K562 (cell line): Measurements from ENCODE around the gene PRELID3B. TPM values are rescaled to one million over a fixed set of nuclear protein-coding genes. Genes with fewer than 3 reads are reported as not detected.

ENCODE experiments used
- ATAC-seq: fragments of 200-7000 bp; cut with Tn5 transposase; 3 replicates; pipeline ENCODE4 v1.9.1; 2020; ENCODE audit warnings: moderate library complexity
- BruUV-seq: library from RNA; stranded (reverse); fragments of 400-500 nt; replicated peaks from 2 replicates; lab custom pipeline; 2021; lab: Mats Ljungman, UMichigan
- CTCF ChIA-PET: fragments of 300-600 bp; formaldehyde crosslinking; extraction: SDS; loops from one replicate; lab custom pipeline; 2021; ENCODE audit warnings: low intra/inter-chr PET ratio; lab: Yijun Ruan, JAX
- POLR2A ChIA-PET: fragments of 300-600, 350-650 bp; sonication (Branson Sonifier 250); formaldehyde crosslinking; extraction: SDS; loops from one replicate; lab custom pipeline; 2021; ENCODE audit warnings: antibody characterized with exemption, inconsistent platforms; lab: Yijun Ruan, JAX
- DNase-seq, 4 experiments: peaks; one replicate each; pipeline versions ENCODE4 v3.0.0 to v3.0.0-alpha.2; 2011 to 2018; ENCODE audit warnings: low spot score in 3 of 4, mixed read lengths in 3 of 4; ENCODE audit errors: extremely low read depth in 1 of 4
- FAIRE-seq: peaks from 2 replicates; lab custom pipeline; 2011; peaks lifted over from hg19 to GRCh38; lab: Jason Lieb, UNC
- H2AFZ ChIP-seq: 2 replicates; pipeline ENCODE4 v1.6.0; 2011; ENCODE audit warnings: low read depth, low read length, control low read depth, inconsistent platforms
- H3K27ac ChIP-seq: fragments of 200-600 bp; 3 replicates; pipeline ENCODE4 v1.8.0; 2011; ENCODE audit warnings: low read depth, mild to moderate bottlenecking, control low read depth, inconsistent platforms, low read length, moderate library complexity, mixed read lengths; ENCODE audit errors: extremely low read depth
- H3K27me3 ChIP-seq, 2 experiments: fragments of 300-600 bp in 1 of 2; 2 replicates in 1 of 2; 3 replicates in 1 of 2; pipeline versions ENCODE4 v1.6.0 to v1.8.0; 2011; ENCODE audit warnings: inconsistent platforms in 2 of 2, low read length in 2 of 2, mild to moderate bottlenecking in 1 of 2, mixed read lengths in 1 of 2, moderate library complexity in 1 of 2; ENCODE audit not compliant: control insufficient read depth in 2 of 2, insufficient read depth in 2 of 2
- H3K36me3 ChIP-seq: fragments of 300-600 bp; 3 replicates; pipeline ENCODE4 v1.8.0; 2011; ENCODE audit warnings: mild to moderate bottlenecking, low read length, inconsistent platforms; ENCODE audit not compliant: control insufficient read depth, insufficient read depth
- H3K4me1 ChIP-seq, 2 experiments: fragments of 200-600 bp in 1 of 2; replicated peaks in 1 of 2; 2 replicates in 1 of 2; 3 replicates in 1 of 2; pipeline versions ENCODE4 v1.5.1 to v1.8.0; 2011; ENCODE audit warnings: inconsistent platforms in 2 of 2, low read length in 2 of 2, mild to moderate bottlenecking in 1 of 2, mixed read lengths in 1 of 2, moderate library complexity in 1 of 2; ENCODE audit not compliant: control insufficient read depth in 2 of 2, insufficient read depth in 2 of 2
- H3K4me2 ChIP-seq: 2 replicates; pipeline ENCODE4 v1.6.1; 2011; ENCODE audit warnings: low read length, control low read depth, inconsistent platforms, mixed read lengths; ENCODE audit not compliant: insufficient read depth
- H3K4me3 ChIP-seq: fragments of 200-600 bp; sonication (generic), shearing (Covaris generic); 2 replicates; pipeline ENCODE4 v1.5.1; 2016; ENCODE audit warnings: control low read depth, inconsistent platforms
- H3K79me2 ChIP-seq: fragments of 200-600 bp; 3 replicates; pipeline ENCODE4 v1.8.0; 2011; ENCODE audit warnings: low read length, inconsistent platforms; ENCODE audit not compliant: control insufficient read depth, insufficient read depth
- H3K9ac ChIP-seq, 2 experiments: 2 replicates each; pipeline versions ENCODE4 v1.6.0 to v1.6.1; 2011; ENCODE audit warnings: low read depth in 2 of 2, low read length in 2 of 2, control low read depth in 1 of 2, inconsistent platforms in 1 of 2, mild to moderate bottlenecking in 1 of 2, mixed read lengths in 1 of 2; ENCODE audit not compliant: insufficient read depth in 1 of 2
- H3K9me1 ChIP-seq: one replicate; pipeline ENCODE4 v1.6.0; 2011; ENCODE audit warnings: inconsistent platforms, mild to moderate bottlenecking, low read length, moderate library complexity; ENCODE audit not compliant: control insufficient read depth, insufficient read depth
- H3K9me3 ChIP-seq: replicated peaks from 2 replicates; pipeline ENCODE4 v1.5.1; 2011; ENCODE audit warnings: low read depth, low read length, inconsistent platforms; ENCODE audit not compliant: control insufficient read depth, insufficient read depth
- H4K20me1 ChIP-seq: replicated peaks from 2 replicates; pipeline ENCODE4 v1.6.1; 2011; ENCODE audit warnings: low read length, inconsistent platforms, mixed read lengths; ENCODE audit not compliant: control insufficient read depth, insufficient read depth
- EP300 ChIP-seq: IDR thresholded peaks from 2 replicates; pipeline ENCODE4 v1.6.1; 2012; ENCODE audit warnings: low read length, improper control_type of control experiment
- FOXP1 ChIP-seq: sonication (generic); formaldehyde crosslinking; IDR thresholded peaks from 2 replicates; pipeline ENCODE4 v1.8.0; 2022; ENCODE audit warnings: mild to moderate bottlenecking, missing genetic modification reagents
- MAFF ChIP-seq: IDR thresholded peaks from 2 replicates; pipeline ENCODE4 v1.6.1; 2012; ENCODE audit warnings: low read length, improper control_type of control experiment
- NR2C2 ChIP-seq, 2 experiments: fragments of 200-800 bp in 1 of 2; sonication (Bioruptor generic) in 1 of 2; sonication (generic) in 1 of 2; formaldehyde crosslinking in 1 of 2; IDR thresholded peaks; 2 replicates each; pipeline versions ENCODE4 v1.6.1 to v1.8.0; 2016 to 2022; ENCODE audit warnings: mild to moderate bottlenecking in 1 of 2, missing compliant biosample characterization in 1 of 2, missing genetic modification characterization in 1 of 2, missing genetic modification reagents in 1 of 2
- RBM22 ChIP-seq: fragments of 200-400 bp; formaldehyde crosslinking; IDR thresholded peaks from 2 replicates; pipeline ENCODE4 v1.6.1; 2018; ENCODE audit warnings: low read length, low read depth; ENCODE audit not compliant: poor library complexity, severe bottlenecking
- ZC3H4 ChIP-seq: sonication (generic); formaldehyde crosslinking; IDR thresholded peaks from 2 replicates; pipeline ENCODE4 v1.9.0; 2021; ENCODE audit warnings: missing genetic modification reagents, borderline replicate concordance
- ZNF282 ChIP-seq: sonication (generic); formaldehyde crosslinking; IDR thresholded peaks from 2 replicates; pipeline ENCODE4 v1.8.1; 2023; ENCODE audit warnings: missing genetic modification reagents
- ZNF436 ChIP-seq: fragments of 250-450, 450-650 bp; sonication (Bioruptor Pico); formaldehyde crosslinking; IDR thresholded peaks from 2 replicates; pipeline ENCODE4 v1.7.0; 2020; ENCODE audit warnings: mild to moderate bottlenecking
- ZSCAN32 ChIP-seq: fragments of 450-650 bp; formaldehyde crosslinking; IDR thresholded peaks from 2 replicates; pipeline ENCODE4 v1.4.0; 2020; ENCODE audit warnings: mild to moderate bottlenecking, moderate library complexity
- WGBS: fragments of 100-300 bp; shearing (Covaris generic); methylation state at CpG from one replicate; pipeline ENCODE4 v1.1.6; 2016; ENCODE audit warnings: low coverage, mixed read lengths; ENCODE audit not compliant: insufficient coverage; ENCODE audit errors: missing lambda C conversion rate; 5-methylcytosine and 5-hydroxymethylcytosine counted together
- in situ Hi-C: fragments of 300-500 bp; cut with MboI; formaldehyde crosslinking; loops from 4 replicates; pipeline ENCODE4 v1.15.0; 2018; ENCODE audit warnings: inconsistent platforms, mixed read lengths
- intact Hi-C: fragments of 100-400 bp; cut with micrococcal nuclease; formaldehyde crosslinking; loops from 2 replicates; pipeline ENCODE4 v1.14.2; 2022
- polyA plus RNA-seq, 8 experiments: library from polyadenylated mRNA; depleted of rRNA in 4 of 8; stranded (reverse) in 5 of 8; unstranded in 3 of 8; fragments of >200 nt; fragmentation: Nextera tagmentation in 2 of 8; fragmentation: Illumina TruSeq in 1 of 8; extraction: Ambion mirVana in 2 of 8; extraction: Trizol in 1 of 8; gene quantifications; 2 replicates each; pipeline versions ENCODE4 v1.2.1 to v1.2.3, GENCODE V29; 2011 to 2014; ENCODE audit warnings: inconsistent platforms in 1 of 8, missing spikeins in 1 of 8
- total RNA-seq, 7 experiments: library from RNA; depleted of rRNA in 6 of 7; stranded (reverse); fragments of >200 nt in 6 of 7; fragmentation: Illumina TruSeq in 2 of 7; extraction: Trizol in 2 of 7; gene quantifications; 2 replicates each; pipeline versions ENCODE4 v1.2.1 to v1.2.3, GENCODE V29; 2011 to 2021; ENCODE audit warnings: low replicate concordance in 1 of 7
- TF ChIP-seq, protein P1 (sequence below): fragments of 450-650 bp; formaldehyde crosslinking; IDR thresholded peaks from 2 replicates; pipeline ENCODE4 v1.4.0; 2022; ENCODE audit warnings: missing genetic modification characterization
- TF ChIP-seq, protein P2 (sequence below): fragments of 250-450 bp; sonication (Bioruptor Pico); IDR thresholded peaks from 2 replicates; pipeline ENCODE4 v1.8.0; 2021; ENCODE audit warnings: moderate library complexity, mild to moderate bottlenecking, inconsistent platforms
- TF ChIP-seq, protein P3 (sequence below): fragments of 450-650 bp; formaldehyde crosslinking; conservative IDR thresholded peaks from 2 replicates; pipeline ENCODE4 v1.4.0; 2022; ENCODE audit warnings: mild to moderate bottlenecking, missing genetic modification characterization
- TF ChIP-seq, protein P4 (sequence below): fragments of 200-800 bp; sonication (Bioruptor generic); IDR thresholded peaks from 2 replicates; pipeline ENCODE4 v1.6.1; 2017; ENCODE audit warnings: missing genetic modification characterization, missing compliant biosample characterization
- TF ChIP-seq, protein P5 (sequence below), 2 experiments: fragments of 450-650 bp in 1 of 2; sonication (generic) in 1 of 2; formaldehyde crosslinking; conservative IDR thresholded peaks; 2 replicates each; pipeline versions ENCODE4 v1.4.0 to v1.8.1; 2020 to 2022; ENCODE audit warnings: mild to moderate bottlenecking in 1 of 2, missing genetic modification reagents in 1 of 2

PRELID3B gene
- total and polyA plus RNA-seq, 9 of the 15 experiments (the other 6 are each of a cell fraction or from before 2014, with no cell fraction given): 77.0 to 186 (median 101) TPM

DNA sequence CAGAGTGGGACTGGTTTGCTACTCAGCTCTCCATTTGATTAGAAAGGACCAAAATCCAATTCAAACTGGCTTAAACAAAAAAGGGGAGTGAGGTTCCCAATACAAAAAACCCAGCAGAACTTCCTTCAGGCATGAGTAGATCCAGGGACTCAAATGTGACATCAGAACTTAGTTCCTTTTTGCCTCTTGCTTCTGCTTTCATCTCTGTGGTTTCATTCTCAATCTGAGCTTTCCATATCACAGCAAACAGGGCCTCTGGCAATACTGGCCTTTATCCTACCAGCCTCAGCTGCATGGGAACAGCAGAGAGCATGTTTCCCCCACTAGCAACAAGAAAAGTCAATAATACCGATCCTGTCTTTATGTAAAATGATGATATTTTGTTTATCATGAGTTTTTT, 28.6 kb upstream of the PRELID3B start (continued):
- TF ChIP-seq, protein P1, sequence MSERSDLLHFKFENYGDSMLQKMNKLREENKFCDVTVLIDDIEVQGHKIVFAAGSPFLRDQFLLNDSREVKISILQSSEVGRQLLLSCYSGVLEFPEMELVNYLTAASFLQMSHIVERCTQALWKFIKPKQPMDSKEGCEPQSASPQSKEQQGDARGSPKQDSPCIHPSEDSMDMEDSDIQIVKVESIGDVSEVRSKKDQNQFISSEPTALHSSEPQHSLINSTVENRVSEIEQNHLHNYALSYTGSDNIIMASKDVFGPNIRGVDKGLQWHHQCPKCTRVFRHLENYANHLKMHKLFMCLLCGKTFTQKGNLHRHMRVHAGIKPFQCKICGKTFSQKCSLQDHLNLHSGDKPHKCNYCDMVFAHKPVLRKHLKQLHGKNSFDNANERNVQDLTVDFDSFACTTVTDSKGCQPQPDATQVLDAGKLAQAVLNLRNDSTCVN (CRISPR knock-in tag): no peak
- TF ChIP-seq MAFF: no peak
- TF ChIP-seq, all 486 proteins: peak for 0

DNA sequence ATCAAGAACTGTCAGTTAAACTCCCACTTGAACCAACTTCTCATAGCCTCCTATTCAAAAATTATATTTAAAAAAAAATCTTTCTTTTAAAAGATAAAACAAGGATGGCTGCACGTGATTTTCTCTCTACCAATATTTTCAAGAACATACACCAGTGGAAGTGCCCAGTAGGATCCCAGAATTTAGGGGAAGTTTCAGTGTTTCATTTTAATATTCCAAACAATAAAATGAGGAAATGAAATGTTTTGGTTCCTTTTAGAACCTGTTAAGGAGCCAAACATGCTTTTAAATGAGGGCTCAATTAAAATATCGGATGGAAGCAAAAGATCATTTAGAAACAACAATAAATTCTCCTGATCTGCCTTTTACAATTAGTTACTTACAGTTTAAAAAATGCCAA, 26.4 kb upstream of the PRELID3B start:
- POLR2A ChIA-PET: no interaction called here
- H3K4me1 ChIP-seq: no peaks in the 10 kb centered on the region
- H3K79me2 ChIP-seq: no peaks in the 10 kb centered on the region
- no peaks in the 10 kb centered on the region for H3K36me3 ChIP-seq
- FAIRE-seq: no peak
- ATAC-seq: no peak
- H2AFZ ChIP-seq: no peak overlapping the region
- H3K27me3 ChIP-seq: peaks cover 18 to 30% of the 10 kb centered on the region in 2 experiments; a peak in 4 of 5 replicates
- H4K20me1 ChIP-seq: no peaks in the 10 kb centered on the region
- H3K27ac ChIP-seq: no peak overlapping the region
- H3K4me3 ChIP-seq: no peak overlapping the region
- no peaks in the 10 kb centered on the region for H3K9me3 ChIP-seq
- BruUV-seq: no TSS peak
- no peaks in the 10 kb centered on the region for H3K9me1 ChIP-seq
- no peak for DNase-seq
- intact Hi-C loops (no loop called here), in situ Hi-C loops (no loop called here)
- no peak overlapping the region for H3K9ac ChIP-seq
- CTCF ChIA-PET: no interaction called here
- 3% methylated on average over 2 of the region's 2 CpGs for WGBS
- H3K4me2 ChIP-seq: no peak overlapping the region
- TF ChIP-seq, protein P2, sequence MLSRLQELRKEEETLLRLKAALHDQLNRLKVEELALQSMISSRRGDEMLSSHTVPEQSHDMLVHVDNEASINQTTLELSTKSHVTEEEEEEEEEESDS (CRISPR knock-in tag): no peak
- TF ChIP-seq EP300 (no peak), NR2C2 (CRISPR knock-in tag; IDR thresholded peaks at IDR 0.05) (no peak), NR2C2 (tag; IDR thresholded peaks at IDR 0.05) (no peak), ZNF282 (CRISPR knock-in tag) (no peak), RBM22 (no peak), FOXP1 (CRISPR knock-in tag) (no peak), ZNF436 (CRISPR knock-in tag) (no peak), ZC3H4 (no peak), ZSCAN32 (CRISPR knock-in tag) (no peak)
- TF ChIP-seq, protein P3, sequence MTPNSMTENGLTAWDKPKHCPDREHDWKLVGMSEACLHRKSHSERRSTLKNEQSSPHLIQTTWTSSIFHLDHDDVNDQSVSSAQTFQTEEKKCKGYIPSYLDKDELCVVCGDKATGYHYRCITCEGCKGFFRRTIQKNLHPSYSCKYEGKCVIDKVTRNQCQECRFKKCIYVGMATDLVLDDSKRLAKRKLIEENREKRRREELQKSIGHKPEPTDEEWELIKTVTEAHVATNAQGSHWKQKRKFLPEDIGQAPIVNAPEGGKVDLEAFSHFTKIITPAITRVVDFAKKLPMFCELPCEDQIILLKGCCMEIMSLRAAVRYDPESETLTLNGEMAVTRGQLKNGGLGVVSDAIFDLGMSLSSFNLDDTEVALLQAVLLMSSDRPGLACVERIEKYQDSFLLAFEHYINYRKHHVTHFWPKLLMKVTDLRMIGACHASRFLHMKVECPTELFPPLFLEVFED (CRISPR knock-in tag): no peak
- TF ChIP-seq, protein P4, sequence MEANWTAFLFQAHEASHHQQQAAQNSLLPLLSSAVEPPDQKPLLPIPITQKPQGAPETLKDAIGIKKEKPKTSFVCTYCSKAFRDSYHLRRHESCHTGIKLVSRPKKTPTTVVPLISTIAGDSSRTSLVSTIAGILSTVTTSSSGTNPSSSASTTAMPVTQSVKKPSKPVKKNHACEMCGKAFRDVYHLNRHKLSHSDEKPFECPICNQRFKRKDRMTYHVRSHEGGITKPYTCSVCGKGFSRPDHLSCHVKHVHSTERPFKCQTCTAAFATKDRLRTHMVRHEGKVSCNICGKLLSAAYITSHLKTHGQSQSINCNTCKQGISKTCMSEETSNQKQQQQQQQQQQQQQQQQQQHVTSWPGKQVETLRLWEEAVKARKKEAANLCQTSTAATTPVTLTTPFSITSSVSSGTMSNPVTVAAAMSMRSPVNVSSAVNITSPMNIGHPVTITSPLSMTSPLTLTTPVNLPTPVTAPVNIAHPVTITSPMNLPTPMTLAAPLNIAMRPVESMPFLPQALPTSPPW (CRISPR knock-in tag): no peak
- TF ChIP-seq, protein P5, sequence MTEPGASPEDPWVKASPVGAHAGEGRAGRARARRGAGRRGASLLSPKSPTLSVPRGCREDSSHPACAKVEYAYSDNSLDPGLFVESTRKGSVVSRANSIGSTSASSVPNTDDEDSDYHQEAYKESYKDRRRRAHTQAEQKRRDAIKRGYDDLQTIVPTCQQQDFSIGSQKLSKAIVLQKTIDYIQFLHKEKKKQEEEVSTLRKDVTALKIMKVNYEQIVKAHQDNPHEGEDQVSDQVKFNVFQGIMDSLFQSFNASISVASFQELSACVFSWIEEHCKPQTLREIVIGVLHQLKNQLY (CRISPR knock-in tag; conservative IDR thresholded peaks at IDR 0.05): no peak
